HepG2 (cell line): ENCODE measurements around the gene MTHFS. TPM values are rescaled to one million over a fixed set of nuclear protein-coding genes. Genes with fewer than 3 reads are reported as not detected.

Experiments
- ARNT2 ChIP-seq: sonication (generic); formaldehyde crosslinking; IDR thresholded peaks from 2 replicates; pipeline ENCODE4 v1.8.0; 2022; ENCODE audit warnings: mild to moderate bottlenecking, low read depth, missing genetic modification reagents, moderate library complexity
- GATA4 ChIP-seq: sonication (generic); IDR thresholded peaks from 2 replicates; pipeline ENCODE4 v1.6.1; 2016; ENCODE audit warnings: antibody characterized with exemption, low read depth, borderline replicate concordance
- MYNN ChIP-seq: sonication (generic); formaldehyde crosslinking; IDR thresholded peaks from 2 replicates; pipeline ENCODE4 v1.4.0; 2020; ENCODE audit warnings: mild to moderate bottlenecking, low read depth, missing genetic modification reagents
- RBFOX2 ChIP-seq: fragments of 200-400 bp; formaldehyde crosslinking; IDR thresholded peaks from 2 replicates; pipeline ENCODE4 v1.6.1; 2017; ENCODE audit warnings: low read depth, mild to moderate bottlenecking, low read length
- TCF7L2 ChIP-seq: IDR thresholded peaks from 2 replicates; pipeline ENCODE4 v1.6.1; 2011; ENCODE audit warnings: mild to moderate bottlenecking, low read depth, low read length, moderate library complexity
- ZBTB1 ChIP-seq: sonication (generic); formaldehyde crosslinking; IDR thresholded peaks from 2 replicates; pipeline ENCODE4 v1.4.0; 2020; ENCODE audit warnings: missing genetic modification reagents, borderline replicate concordance
- ZBTB3 ChIP-seq: sonication (generic); formaldehyde crosslinking; IDR thresholded peaks from 2 replicates; pipeline ENCODE4 v1.4.0; 2020; ENCODE audit warnings: low read depth, mild to moderate bottlenecking, moderate library complexity, missing genetic modification reagents, borderline replicate concordance
- ZNF17 ChIP-seq: sonication (generic); formaldehyde crosslinking; IDR thresholded peaks from 2 replicates; pipeline ENCODE4 v1.5.0; 2020; ENCODE audit warnings: mild to moderate bottlenecking, missing genetic modification reagents
- ZNF205 ChIP-seq: IDR thresholded peaks from 2 replicates; pipeline ENCODE4 v1.6.1; 2018; ENCODE audit warnings: missing biosample characterization, missing genetic modification reagents
- ZNF678 ChIP-seq: sonication (generic); formaldehyde crosslinking; IDR thresholded peaks from 2 replicates; pipeline ENCODE4 v1.4.0; 2020; ENCODE audit warnings: mild to moderate bottlenecking, missing genetic modification reagents
- polyA plus RNA-seq, 8 experiments: library from polyadenylated mRNA; depleted of rRNA in 3 of 8; stranded (reverse) in 7 of 8; unstranded in 1 of 8; fragments of >200 nt; fragmentation: Illumina TruSeq in 4 of 8; extraction: Trizol in 4 of 8; gene quantifications; 2 replicates each; pipeline versions ENCODE4 v1.2.1 to v1.2.3, GENCODE V29; 2011 to 2016; ENCODE audit warnings: low read depth in 4 of 8, missing spikeins in 1 of 8, mixed read lengths in 1 of 8; ENCODE audit not compliant: insufficient read depth in 1 of 8
- total RNA-seq, 5 experiments: library from RNA; depleted of rRNA; stranded (reverse); fragments of >200 nt; fragmentation: Illumina TruSeq; extraction: Trizol; gene quantifications; 2 replicates each; pipeline ENCODE4 v1.2.3, GENCODE V29; 2016; ENCODE audit warnings: low read depth in 1 of 5
- TF ChIP-seq, protein P1 (sequence below), 2 experiments: IDR thresholded peaks; 2 replicates each; pipeline ENCODE4 v1.6.1; 2011 to 2012; ENCODE audit warnings: low read length in 2 of 2, borderline replicate concordance in 1 of 2, low read depth in 1 of 2, mild to moderate bottlenecking in 1 of 2, moderate library complexity in 1 of 2
- TF ChIP-seq, protein P2 (sequence below): IDR thresholded peaks from 2 replicates; pipeline ENCODE4 v1.6.1; 2016; ENCODE audit warnings: missing compliant biosample characterization, missing genetic modification reagents, borderline replicate concordance
- TF ChIP-seq, protein P3 (sequence below): IDR thresholded peaks from 2 replicates; pipeline ENCODE4 v1.6.1; 2016
- TF ChIP-seq, protein P4 (sequence below): sonication (generic); formaldehyde crosslinking; IDR thresholded peaks from 2 replicates; pipeline ENCODE4 v1.5.0; 2020; ENCODE audit warnings: missing genetic modification reagents
- TF ChIP-seq, protein P5 (sequence below): sonication (generic); formaldehyde crosslinking; IDR thresholded peaks from 2 replicates; pipeline ENCODE4 v1.4.0; 2020; ENCODE audit warnings: missing genetic modification reagents
- TF ChIP-seq, protein P6 (sequence below): sonication (generic); formaldehyde crosslinking; conservative IDR thresholded peaks from 2 replicates; pipeline ENCODE4 v1.4.0; 2020; ENCODE audit warnings: missing genetic modification reagents
- TF ChIP-seq, protein P7 (sequence below): sonication (generic); formaldehyde crosslinking; IDR thresholded peaks from 2 replicates; pipeline ENCODE4 v1.8.0; 2022; ENCODE audit warnings: missing genetic modification reagents, mild to moderate bottlenecking, moderate library complexity, borderline replicate concordance

The MTHFS gene
- total and polyA plus RNA-seq, 2 of the 13 experiments (the other 11 are each of a cell fraction or from before 2014, with no cell fraction given): 37.0 to 49.7 TPM

DNA sequence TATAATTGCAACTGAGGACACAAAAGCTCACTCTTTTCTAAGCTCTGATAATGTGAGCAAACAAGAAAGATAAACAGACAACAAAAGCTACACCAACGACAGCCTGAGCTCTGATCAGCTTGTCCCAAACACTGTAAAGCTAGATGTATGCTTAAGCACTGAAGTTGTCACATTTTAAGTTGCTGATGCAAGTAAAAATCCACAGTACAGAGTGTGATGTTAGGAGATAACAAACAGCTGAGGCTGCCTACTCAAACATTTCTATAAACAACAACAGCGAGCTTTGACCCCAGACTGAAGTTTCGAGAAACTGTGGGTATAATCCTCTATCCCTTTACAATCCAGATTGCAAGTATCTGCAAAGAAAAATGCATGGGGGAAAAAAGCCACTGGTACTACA, 10.7 kb downstream of the MTHFS start (continued):
- TF ChIP-seq, protein P1, sequence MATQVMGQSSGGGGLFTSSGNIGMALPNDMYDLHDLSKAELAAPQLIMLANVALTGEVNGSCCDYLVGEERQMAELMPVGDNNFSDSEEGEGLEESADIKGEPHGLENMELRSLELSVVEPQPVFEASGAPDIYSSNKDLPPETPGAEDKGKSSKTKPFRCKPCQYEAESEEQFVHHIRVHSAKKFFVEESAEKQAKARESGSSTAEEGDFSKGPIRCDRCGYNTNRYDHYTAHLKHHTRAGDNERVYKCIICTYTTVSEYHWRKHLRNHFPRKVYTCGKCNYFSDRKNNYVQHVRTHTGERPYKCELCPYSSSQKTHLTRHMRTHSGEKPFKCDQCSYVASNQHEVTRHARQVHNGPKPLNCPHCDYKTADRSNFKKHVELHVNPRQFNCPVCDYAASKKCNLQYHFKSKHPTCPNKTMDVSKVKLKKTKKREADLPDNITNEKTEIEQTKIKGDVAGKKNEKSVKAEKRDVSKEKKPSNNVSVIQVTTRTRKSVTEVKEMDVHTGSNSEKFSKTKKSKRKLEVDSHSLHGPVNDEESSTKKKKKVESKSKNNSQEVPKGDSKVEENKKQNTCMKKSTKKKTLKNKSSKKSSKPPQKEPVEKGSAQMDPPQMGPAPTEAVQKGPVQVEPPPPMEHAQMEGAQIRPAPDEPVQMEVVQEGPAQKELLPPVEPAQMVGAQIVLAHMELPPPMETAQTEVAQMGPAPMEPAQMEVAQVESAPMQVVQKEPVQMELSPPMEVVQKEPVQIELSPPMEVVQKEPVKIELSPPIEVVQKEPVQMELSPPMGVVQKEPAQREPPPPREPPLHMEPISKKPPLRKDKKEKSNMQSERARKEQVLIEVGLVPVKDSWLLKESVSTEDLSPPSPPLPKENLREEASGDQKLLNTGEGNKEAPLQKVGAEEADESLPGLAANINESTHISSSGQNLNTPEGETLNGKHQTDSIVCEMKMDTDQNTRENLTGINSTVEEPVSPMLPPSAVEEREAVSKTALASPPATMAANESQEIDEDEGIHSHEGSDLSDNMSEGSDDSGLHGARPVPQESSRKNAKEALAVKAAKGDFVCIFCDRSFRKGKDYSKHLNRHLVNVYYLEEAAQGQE (IDR thresholded peaks at IDR 0.05; ENCODE audit: borderline replicate concordance in 1 of 2, low read depth in 1 of 2, low read length in 2 of 2): no peak
- TF ChIP-seq, protein P2, sequence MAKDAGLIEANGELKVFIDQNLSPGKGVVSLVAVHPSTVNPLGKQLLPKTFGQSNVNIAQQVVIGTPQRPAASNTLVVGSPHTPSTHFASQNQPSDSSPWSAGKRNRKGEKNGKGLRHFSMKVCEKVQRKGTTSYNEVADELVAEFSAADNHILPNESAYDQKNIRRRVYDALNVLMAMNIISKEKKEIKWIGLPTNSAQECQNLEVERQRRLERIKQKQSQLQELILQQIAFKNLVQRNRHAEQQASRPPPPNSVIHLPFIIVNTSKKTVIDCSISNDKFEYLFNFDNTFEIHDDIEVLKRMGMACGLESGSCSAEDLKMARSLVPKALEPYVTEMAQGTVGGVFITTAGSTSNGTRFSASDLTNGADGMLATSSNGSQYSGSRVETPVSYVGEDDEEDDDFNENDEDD (CRISPR knock-in tag): no peak
- TF ChIP-seq, protein P3, sequence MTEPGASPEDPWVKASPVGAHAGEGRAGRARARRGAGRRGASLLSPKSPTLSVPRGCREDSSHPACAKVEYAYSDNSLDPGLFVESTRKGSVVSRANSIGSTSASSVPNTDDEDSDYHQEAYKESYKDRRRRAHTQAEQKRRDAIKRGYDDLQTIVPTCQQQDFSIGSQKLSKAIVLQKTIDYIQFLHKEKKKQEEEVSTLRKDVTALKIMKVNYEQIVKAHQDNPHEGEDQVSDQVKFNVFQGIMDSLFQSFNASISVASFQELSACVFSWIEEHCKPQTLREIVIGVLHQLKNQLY (CRISPR knock-in tag): no peak
- TF ChIP-seq ZNF17 (CRISPR knock-in tag) (no peak), ZNF678 (CRISPR knock-in tag) (no peak), MYNN (CRISPR knock-in tag) (no peak), ZBTB1 (no peak), RBFOX2 (no peak), ARNT2 (CRISPR knock-in tag) (no peak), GATA4 (peak; percentile 61; the same call in 1 of the 2 replicates), TCF7L2 (no peak; the same call in 1 of the 2 replicates), ZNF205 (no peak), ZBTB3 (no peak)
- TF ChIP-seq, protein P4, sequence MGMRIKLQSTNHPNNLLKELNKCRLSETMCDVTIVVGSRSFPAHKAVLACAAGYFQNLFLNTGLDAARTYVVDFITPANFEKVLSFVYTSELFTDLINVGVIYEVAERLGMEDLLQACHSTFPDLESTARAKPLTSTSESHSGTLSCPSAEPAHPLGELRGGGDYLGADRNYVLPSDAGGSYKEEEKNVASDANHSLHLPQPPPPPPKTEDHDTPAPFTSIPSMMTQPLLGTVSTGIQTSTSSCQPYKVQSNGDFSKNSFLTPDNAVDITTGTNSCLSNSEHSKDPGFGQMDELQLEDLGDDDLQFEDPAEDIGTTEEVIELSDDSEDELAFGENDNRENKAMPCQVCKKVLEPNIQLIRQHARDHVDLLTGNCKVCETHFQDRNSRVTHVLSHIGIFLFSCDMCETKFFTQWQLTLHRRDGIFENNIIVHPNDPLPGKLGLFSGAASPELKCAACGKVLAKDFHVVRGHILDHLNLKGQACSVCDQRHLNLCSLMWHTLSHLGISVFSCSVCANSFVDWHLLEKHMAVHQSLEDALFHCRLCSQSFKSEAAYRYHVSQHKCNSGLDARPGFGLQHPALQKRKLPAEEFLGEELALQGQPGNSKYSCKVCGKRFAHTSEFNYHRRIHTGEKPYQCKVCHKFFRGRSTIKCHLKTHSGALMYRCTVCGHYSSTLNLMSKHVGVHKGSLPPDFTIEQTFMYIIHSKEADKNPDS (CRISPR knock-in tag): no peak
- TF ChIP-seq, protein P5, sequence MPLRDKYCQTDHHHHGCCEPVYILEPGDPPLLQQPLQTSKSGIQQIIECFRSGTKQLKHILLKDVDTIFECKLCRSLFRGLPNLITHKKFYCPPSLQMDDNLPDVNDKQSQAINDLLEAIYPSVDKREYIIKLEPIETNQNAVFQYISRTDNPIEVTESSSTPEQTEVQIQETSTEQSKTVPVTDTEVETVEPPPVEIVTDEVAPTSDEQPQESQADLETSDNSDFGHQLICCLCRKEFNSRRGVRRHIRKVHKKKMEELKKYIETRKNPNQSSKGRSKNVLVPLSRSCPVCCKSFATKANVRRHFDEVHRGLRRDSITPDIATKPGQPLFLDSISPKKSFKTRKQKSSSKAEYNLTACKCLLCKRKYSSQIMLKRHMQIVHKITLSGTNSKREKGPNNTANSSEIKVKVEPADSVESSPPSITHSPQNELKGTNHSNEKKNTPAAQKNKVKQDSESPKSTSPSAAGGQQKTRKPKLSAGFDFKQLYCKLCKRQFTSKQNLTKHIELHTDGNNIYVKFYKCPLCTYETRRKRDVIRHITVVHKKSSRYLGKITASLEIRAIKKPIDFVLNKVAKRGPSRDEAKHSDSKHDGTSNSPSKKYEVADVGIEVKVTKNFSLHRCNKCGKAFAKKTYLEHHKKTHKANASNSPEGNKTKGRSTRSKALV (CRISPR knock-in tag): no peak
- TF ChIP-seq, protein P6, sequence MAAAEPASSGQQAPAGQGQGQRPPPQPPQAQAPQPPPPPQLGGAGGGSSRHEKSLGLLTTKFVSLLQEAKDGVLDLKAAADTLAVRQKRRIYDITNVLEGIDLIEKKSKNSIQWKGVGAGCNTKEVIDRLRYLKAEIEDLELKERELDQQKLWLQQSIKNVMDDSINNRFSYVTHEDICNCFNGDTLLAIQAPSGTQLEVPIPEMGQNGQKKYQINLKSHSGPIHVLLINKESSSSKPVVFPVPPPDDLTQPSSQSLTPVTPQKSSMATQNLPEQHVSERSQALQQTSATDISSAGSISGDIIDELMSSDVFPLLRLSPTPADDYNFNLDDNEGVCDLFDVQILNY (CRISPR knock-in tag): no peak
- TF ChIP-seq, protein P7, sequence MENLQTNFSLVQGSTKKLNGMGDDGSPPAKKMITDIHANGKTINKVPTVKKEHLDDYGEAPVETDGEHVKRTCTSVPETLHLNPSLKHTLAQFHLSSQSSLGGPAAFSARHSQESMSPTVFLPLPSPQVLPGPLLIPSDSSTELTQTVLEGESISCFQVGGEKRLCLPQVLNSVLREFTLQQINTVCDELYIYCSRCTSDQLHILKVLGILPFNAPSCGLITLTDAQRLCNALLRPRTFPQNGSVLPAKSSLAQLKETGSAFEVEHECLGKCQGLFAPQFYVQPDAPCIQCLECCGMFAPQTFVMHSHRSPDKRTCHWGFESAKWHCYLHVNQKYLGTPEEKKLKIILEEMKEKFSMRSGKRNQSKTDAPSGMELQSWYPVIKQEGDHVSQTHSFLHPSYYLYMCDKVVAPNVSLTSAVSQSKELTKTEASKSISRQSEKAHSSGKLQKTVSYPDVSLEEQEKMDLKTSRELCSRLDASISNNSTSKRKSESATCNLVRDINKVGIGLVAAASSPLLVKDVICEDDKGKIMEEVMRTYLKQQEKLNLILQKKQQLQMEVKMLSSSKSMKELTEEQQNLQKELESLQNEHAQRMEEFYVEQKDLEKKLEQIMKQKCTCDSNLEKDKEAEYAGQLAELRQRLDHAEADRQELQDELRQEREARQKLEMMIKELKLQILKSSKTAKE: no peak
